Hematopoietic multipotent progenitor cell treated with erythropoietin and hydrocortisone succinate and interleukin-3 and kit ligand, for 17 days (in vitro differentiated cells): Measurements from ENCODE around the gene MCU.
"Not testable (repeated sequence)": the region's sequence is repeated elsewhere in the genome, so short reads cannot be mapped to it uniquely, and the experiment has no call there.

Experiments used
- DNase-seq: peaks from one replicate; pipeline ENCODE4 v3.0.0-alpha.2; 2015; ENCODE audit warnings: low spot score

Gene MCU

DNA sequence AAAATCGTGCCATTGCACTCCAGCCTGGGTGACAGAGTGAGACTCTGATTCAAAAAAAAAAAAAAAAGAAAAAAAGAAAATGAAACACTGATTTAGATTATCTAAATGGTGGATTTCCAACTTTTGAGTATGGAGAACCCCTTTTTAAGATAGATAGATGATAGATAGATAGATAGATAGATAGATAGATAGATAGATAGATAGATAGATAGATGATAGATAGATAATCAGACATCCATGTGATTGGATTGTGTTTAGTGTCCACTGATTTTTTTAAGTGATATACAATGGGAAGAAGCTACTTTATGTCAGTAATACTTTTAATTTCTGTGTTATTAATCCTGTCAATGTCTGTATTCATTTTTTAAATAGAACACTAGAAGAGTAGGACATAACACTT lies 207.6 kb downstream of the MCU start:
- no peak for DNase-seq

DNA sequence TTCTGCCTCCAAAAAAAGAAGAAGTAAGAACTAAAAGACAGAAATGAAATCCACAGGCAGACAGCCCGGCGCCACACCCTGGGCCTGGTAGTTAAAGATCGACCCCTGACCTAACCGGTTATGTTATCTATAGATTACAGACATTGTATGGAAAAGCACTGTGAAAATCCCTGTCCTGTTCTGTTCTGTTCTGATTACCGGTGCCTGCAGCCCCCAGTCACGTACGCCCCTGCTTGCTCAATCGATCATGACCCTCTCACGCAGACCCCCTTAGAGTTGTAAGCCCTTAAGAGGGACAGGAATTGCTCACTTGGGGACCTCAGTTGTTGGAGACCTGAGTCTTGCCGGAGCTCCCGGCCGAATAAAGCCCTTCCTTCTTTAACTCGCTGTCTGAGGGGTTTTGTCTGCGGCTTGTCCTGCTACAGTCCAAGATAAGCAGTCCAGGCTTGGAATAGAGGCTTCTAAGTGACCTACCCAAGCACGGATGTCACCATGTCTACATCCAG lies 212.1 kb downstream of the MCU start:
- DNase-seq = not testable (repeated sequence)

DNA sequence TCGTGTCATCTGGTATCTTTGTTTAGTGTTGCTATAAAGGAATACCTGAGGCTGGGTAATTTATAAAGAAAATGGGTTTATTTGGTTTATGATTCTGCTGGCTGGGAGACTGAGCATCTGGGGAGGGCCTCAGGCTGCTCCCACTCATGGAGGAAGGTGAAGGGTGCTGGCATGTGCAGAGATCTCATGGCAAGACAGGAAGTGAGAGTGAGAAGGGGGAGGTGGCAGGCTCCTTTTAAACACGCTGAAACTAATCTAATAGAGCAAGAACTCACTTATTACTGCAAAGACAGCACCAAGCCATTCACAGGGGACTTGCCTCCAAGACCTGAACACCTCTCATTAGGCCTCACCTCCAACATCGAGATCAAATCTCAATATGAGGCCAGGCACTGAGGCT lies 212.9 kb downstream of the MCU start:
- DNase-seq = no peak

DNA sequence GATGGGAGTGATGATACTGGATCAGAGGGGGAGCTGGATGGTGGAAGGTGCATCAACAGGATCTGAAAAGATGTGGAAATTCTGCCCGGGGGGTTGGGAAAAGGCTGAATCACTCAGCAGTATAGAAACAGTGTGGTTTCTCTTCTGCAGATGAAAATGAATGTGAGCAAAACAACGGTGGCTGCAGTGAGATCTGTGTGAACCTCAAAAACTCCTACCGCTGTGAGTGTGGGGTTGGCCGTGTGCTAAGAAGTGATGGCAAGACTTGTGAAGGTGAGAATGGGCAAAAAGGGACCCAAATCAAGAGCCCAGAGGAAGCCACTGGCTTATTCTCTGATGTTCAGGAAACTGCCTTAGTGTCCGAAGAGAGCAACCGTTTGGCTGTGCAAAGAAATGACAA lies 214.5 kb downstream of the MCU start:
- DNase-seq = no peak

DNA sequence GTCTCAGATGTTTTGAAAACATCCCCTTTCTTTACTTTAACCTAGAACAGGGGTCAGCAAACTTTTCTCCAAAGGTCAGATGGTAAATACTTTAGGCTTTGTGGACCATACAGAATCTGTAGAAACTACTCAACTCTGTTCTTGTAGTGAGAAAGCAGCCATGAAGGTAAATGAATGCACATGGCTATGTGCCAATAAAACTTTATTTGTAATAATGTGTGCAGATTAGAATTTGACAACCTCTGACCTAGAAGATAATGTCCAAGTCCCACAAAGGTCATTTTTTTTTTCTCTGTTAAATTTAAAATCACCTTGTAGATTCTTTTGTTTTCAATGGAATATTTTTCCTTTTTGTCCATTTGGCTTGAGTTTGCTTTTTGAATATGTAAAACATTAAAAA lies 218.8 kb downstream of the MCU start:
- DNase-seq = no peak

DNA sequence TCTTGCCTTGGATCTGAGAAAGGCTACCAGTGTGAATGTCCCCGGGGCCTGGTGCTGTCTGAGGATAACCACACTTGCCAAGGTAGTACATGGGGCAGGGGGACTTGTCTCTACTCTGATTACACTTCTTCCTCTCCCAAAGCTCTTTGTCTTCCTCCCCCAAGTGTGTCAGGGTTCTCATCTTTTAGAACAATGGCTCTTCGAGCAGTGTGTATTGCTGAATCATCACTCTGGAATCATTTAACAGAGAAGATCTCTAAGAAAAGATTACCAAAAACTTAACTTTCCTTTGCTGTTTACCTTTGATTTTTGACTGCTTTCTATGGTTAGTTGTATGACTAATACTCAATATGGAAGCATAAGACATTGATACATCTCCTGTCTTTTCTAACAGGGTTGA lies 219.8 kb downstream of the MCU start:
- DNase-seq = no peak

DNA sequence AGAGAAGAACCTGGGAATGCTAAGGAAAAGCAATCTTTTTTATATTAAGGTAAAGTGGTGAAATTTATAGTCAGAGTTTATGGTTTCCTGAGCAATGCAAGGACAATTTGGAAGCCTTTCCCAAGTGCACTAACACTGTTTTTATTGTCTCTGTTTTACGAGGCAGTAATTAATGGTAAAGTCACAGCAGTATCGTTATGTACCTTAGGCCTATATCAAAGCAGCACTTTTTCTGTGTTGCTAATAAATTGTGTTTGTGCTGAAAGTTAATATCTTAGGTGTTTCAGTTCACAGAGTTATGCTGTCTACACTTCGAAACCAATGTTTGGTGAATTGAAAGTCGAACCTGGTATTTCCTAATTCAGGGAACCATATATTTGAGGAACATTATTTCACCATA lies 220.8 kb downstream of the MCU start:
- DNase-seq = no peak

DNA sequence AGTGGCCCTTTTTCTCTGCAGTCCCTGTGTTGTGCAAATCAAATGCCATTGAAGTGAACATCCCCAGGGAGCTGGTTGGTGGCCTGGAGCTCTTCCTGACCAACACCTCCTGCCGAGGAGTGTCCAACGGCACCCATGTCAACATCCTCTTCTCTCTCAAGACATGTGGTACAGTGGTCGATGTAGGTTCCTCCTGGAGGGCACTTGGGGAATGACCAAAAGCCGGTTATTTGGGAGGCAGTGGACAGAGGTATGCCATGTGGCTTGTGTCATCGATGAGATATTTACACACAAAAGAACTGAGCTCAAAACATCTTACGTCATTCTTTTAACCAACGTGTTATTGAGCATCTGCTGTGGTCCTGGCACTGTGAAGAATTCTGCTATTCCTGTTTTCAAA lies 221.3 kb downstream of the MCU start:
- DNase-seq = no peak

DNA sequence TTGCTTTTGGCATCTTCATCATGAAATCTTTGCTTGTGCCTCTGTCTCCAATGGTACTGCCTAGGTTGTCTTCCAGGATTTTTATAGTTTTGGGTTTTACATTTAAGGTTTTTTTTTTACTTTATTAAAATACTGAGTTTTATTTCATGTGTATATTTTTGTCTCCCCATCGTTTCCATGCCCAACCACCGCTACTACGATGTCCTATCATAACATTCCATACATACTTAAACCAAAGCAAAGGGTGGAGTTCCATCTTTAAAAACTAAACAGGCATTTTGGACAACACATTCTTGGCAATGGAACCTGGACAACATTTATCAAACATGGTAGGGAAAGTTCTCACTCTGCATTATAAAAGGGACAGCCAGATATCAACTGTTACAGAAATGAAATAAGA lies 225.3 kb downstream of the MCU start:
- not testable (repeated sequence) for DNase-seq

DNA sequence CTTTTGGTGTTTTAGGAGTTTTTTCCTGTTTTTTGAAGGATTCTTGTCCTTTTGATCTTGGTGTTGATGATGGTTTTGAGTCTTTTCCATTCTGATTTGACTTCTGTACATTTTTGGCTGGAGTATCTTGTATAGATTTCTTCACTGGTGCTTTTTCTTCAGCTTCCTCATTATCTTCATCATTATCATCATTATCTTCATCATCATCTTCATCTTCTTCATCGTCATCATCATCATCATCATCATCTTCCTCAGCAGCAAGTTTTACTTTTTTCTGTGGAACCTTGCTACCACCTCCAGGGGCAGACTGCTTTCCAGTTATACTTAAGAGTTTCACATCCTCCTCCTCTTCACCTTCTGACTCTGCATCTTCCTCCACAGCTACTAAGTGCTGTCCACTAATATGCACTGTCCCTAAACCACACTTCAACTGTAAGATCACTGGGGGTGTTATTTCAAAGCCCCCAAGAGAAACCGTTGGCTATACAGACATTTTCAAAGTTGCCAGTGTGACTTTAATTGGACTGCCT lies 225.9 kb downstream of the MCU start:
- DNase-seq = not testable (repeated sequence)

DNA sequence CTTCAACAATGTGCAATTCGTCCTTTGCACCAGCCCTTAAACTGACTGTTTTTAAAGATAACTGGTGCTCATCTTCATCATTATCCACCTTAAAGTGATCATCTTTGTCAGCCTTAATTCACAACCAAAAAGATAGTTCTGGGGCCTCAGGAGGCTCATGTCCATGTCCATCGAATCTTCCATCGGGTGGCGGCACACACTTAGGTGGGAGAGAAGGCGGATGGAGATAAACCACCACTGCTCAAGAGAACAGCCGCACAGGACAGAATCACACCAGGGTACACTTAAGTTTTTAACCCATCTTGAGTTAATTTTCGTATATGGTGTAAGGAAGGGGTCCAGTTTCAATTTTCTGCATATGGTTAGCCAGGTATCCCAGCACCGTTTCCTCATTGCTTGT lies 226.4 kb downstream of the MCU start:
- DNase-seq = no peak

DNA sequence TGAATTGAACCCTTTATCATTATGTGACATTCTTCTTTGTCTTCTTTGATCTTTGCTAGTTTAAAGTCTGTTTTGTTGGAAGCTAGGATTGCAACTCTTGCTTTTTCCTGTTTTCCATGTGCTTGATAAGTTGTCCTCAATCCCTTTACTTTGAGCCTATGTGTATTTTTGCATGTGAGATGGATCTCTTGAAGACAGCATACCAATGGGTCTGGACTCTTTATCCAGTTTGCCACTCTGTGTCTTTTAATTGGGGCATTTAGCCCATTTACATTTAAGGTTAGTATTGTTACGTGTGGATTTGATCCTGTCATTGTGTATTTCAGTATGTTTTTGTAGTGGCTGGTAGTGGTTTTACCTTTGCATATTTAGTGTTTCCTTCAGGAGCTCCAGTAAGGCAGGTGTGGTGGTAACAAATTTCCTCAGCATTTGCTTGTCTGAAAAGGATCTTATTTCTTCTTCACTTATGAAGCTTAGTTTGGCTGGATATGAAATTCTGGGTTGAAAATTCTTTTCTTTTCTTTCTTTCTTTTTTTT lies 229.3 kb downstream of the MCU start:
- DNase-seq = not testable (repeated sequence)

DNA sequence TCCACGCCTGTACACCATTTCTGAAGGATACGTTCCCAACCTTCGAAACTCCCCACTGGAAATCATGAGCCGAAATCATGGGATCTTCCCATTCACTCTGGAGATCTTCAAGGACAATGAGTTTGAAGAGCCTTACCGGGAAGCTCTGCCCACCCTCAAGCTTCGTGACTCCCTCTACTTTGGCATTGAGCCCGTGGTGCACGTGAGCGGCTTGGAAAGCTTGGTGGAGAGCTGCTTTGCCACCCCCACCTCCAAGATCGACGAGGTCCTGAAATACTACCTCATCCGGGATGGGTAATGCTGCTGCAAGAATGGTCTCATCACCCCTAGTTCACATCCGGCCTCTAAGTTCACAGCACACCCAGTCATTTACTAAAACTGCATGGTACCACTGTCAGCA lies 232.4 kb downstream of the MCU start:
- DNase-seq = no peak

DNA sequence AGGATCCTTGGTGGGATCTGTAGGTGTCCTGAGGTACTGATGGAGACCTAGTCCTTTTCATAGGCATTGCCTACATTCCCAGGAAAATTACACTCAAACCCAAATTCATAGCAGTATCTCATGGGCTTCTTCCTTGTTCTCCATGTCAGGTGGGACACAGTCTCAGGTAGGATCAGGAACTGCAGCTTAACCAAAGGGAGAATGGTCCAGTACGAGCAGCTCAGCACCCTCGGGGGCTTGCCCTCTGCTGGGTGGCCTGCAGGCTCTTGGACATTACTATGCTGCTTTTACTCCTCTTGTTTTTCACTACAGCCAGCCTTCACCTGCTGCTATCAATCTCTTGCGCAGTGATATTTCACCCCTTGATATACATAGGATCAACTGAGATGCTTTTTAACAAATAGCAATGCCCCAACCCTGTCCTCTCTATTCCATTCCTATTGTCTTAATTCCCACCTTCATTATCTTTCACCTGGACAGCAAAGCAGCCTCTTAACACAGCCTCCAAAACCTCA lies 234.1 kb downstream of the MCU start:
- no peak for DNase-seq

DNA sequence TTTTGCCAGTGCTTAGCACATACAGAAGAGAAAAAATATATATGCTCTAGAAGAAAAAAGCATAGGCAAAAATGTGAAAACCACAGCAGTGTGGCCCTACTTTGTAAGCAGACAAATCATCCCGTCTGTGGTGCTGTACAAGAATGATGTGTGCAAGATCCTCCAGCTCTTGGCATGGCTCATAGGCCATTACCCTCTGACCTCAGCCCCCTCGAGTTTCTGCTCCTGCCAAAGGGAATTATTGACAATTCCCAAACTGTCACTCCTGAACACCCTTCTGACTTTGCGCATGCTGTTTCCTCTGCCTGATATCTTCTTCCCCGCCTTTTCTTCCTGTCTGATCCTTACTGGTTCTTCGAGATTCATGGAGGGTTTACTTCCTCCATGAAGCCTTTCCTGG lies 235.5 kb downstream of the MCU start:
- DNase-seq = no peak

DNA sequence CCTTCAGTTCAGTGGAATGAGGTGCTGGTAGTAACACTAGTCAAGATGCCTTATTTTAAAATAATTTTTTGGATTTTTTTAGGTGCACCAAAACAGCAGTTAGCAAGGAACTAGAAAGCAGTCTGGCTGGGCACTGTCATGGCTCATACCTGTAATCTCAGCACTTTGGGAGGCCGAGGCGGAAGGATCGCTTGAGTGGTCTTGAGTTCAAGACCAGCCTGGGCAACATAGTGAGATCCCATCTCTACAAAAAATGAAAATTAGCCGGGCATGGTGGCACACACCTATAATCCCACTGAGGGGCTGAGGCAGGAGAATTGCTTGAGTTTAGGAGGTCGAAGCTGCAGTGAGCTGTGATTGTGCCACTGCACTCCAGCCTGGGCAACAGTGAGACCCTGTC lies 236.9 kb downstream of the MCU start:
- no peak for DNase-seq

DNA sequence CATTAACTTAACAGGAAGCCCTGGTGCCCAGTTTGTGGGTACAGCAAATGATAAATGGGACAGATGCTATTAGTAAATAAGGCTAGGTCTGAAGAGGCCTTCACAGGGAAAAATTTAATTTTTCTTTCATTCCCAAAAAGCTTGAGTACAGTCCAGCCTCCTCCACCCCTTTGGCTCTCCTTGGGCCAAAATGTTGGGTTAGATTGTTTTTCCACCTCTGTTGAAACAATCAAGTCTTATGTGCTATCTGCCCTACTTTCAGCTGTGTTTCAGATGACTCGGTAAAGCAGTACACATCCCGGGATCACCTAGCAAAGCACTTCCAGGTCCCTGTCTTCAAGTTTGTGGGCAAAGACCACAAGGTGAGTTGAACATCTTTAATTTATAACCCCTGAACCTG lies 238.3 kb downstream of the MCU start:
- DNase-seq = no peak

DNA sequence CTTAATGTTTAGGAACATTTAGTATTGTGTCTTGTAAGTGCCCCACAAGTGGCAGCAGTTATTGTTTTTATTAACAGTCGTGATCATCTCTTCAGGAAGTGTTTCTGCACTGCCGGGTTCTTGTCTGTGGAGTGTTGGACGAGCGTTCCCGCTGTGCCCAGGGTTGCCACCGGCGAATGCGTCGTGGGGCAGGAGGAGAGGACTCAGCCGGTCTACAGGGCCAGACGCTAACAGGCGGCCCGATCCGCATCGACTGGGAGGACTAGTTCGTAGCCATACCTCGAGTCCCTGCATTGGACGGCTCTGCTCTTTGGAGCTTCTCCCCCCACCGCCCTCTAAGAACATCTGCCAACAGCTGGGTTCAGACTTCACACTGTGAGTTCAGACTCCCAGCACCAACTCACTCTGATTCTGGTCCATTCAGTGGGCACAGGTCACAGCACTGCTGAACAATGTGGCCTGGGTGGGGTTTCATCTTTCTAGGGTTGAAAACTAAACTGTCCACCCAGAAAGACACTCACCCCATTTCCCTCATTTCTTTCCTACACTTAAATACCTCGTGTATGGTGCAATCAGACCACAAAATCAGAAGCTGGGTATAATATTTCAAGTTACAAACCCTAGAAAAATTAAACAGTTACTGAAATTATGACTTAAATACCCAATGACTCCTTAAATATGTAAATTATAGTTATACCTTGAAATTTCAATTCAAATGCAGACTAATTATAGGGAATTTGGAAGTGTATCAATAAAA lies 240.5 kb downstream of the MCU start:
- DNase-seq = no peak

DNA sequence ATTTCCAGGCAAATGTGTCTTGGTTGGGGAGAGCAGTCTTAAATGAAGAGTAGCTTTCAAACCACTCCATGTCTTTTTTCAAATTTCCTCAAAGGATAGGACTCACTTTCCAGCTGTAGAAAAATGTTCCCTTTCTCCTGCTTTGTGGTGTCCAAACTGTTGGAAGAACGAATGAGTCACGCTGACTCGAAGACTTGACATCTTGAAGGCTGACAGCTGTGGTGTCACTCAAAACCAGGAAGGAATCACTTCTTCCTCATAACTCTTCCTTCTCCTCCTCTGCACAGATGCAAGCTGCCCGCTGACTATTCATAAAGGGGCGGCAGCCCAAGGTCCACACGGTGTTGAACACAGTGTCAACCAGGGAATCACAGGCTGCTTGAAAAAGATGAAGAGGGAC lies 243.4 kb downstream of the MCU start:
- DNase-seq = no peak
